SK-N-SH treated with all-trans-retinoic acid at 6 μM for 48 hours (cell line): ENCODE data around the gene GATA5.
"Not testable (repeated sequence)": the region's sequence is repeated elsewhere in the genome, so short reads cannot be mapped to it uniquely, and the experiment has no call there.

Experiments used
- ATAC-seq: fragments of 200-7000 bp; cut with Tn5 transposase; 3 replicates; pipeline ENCODE4 v1.9.1; 2020; ENCODE audit warnings: mild to moderate bottlenecking, moderate library complexity
- BACH2 ChIP-seq: fragments of 250-450 bp; sonication (Bioruptor Pico); IDR thresholded peaks from 2 replicates; pipeline ENCODE4 v1.9.0; 2021; ENCODE audit warnings: mild to moderate bottlenecking, borderline replicate concordance
- CSDC2 ChIP-seq: fragments of 250-450 bp; sonication (Bioruptor Pico); IDR thresholded peaks from 2 replicates; pipeline ENCODE4 v1.5.0; 2020; ENCODE audit warnings: mild to moderate bottlenecking, moderate library complexity
- GLIS3 ChIP-seq: fragments of 250-450 bp; sonication (Bioruptor Pico); IDR thresholded peaks from 2 replicates; pipeline ENCODE4 v1.5.0; 2020; ENCODE audit warnings: mild to moderate bottlenecking, moderate library complexity
- ISL1 ChIP-seq: fragments of 250-450 bp; sonication (Bioruptor Pico); IDR thresholded peaks from 2 replicates; pipeline ENCODE4 v2.1.2; 2022; ENCODE audit warnings: mild to moderate bottlenecking, moderate library complexity
- OSR1 ChIP-seq: fragments of 250-450 bp; sonication (Bioruptor Pico); IDR thresholded peaks from 2 replicates; pipeline ENCODE4 v1.8.0; 2022; ENCODE audit warnings: moderate library complexity, mild to moderate bottlenecking, inconsistent platforms
- PPARA ChIP-seq: fragments of 250-450 bp; sonication (Bioruptor Pico); IDR thresholded peaks from 2 replicates; pipeline ENCODE4 v1.5.0; 2020; ENCODE audit warnings: mild to moderate bottlenecking, borderline replicate concordance
- RARB ChIP-seq: fragments of 250-450 bp; sonication (Bioruptor Pico); IDR thresholded peaks from 2 replicates; pipeline ENCODE4 v1.8.0; 2021; ENCODE audit warnings: mild to moderate bottlenecking, moderate library complexity
- TCF4 ChIP-seq: fragments of 250-450 bp; sonication (Bioruptor Pico); IDR thresholded peaks from 2 replicates; pipeline ENCODE4 v1.8.0; 2021; ENCODE audit warnings: mild to moderate bottlenecking, moderate library complexity, borderline replicate concordance
- TOX ChIP-seq: fragments of 250-450 bp; sonication (Bioruptor Pico); IDR thresholded peaks from 2 replicates; pipeline ENCODE4 v1.8.0; 2021; ENCODE audit warnings: mild to moderate bottlenecking, moderate library complexity, borderline replicate concordance
- ZFP3 ChIP-seq: fragments of 250-450 bp; sonication (Bioruptor Pico); IDR thresholded peaks from 2 replicates; pipeline ENCODE4 v1.5.0; 2020; ENCODE audit warnings: mild to moderate bottlenecking, moderate library complexity
- ZFP30 ChIP-seq: fragments of 450-650 bp; formaldehyde crosslinking; IDR thresholded peaks from 2 replicates; pipeline ENCODE4 v1.5.0; 2022; ENCODE audit warnings: mild to moderate bottlenecking, moderate library complexity
- ZNF565 ChIP-seq: fragments of 450-650 bp; formaldehyde crosslinking; conservative IDR thresholded peaks from 2 replicates; pipeline ENCODE4 v1.5.0; 2020; ENCODE audit warnings: low read depth, mild to moderate bottlenecking, moderate library complexity
- ZNF70 ChIP-seq: fragments of 450-650 bp; formaldehyde crosslinking; IDR thresholded peaks from 2 replicates; pipeline ENCODE4 v1.5.0; 2020; ENCODE audit warnings: mild to moderate bottlenecking, moderate library complexity
- ZNF8 ChIP-seq: fragments of 450-650 bp; formaldehyde crosslinking; IDR thresholded peaks from 2 replicates; pipeline ENCODE4 v1.5.0; 2020; ENCODE audit warnings: mild to moderate bottlenecking, moderate library complexity
- TF ChIP-seq, protein P1 (sequence below): fragments of 250-450 bp; sonication (Bioruptor Pico); IDR thresholded peaks from 2 replicates; pipeline ENCODE4 v1.5.0; 2020; ENCODE audit warnings: mild to moderate bottlenecking, moderate library complexity
- TF ChIP-seq, protein P2 (sequence below): fragments of 250-450 bp; sonication (Bioruptor Pico); IDR thresholded peaks from 2 replicates; pipeline ENCODE4 v1.8.0; 2021; ENCODE audit warnings: low read depth, mild to moderate bottlenecking, moderate library complexity, borderline replicate concordance
- TF ChIP-seq, protein P3 (sequence below): fragments of 250-450 bp; sonication (Bioruptor Pico); IDR thresholded peaks from 2 replicates; pipeline ENCODE4 v1.5.1; 2021; ENCODE audit warnings: mild to moderate bottlenecking, moderate library complexity
- TF ChIP-seq, protein P4 (sequence below): fragments of 250-450 bp; sonication (Bioruptor Pico); IDR thresholded peaks from 2 replicates; pipeline ENCODE4 v1.8.0; 2020; ENCODE audit warnings: mild to moderate bottlenecking, moderate library complexity, borderline replicate concordance
- TF ChIP-seq, protein P5 (sequence below): fragments of 250-450 bp; sonication (Bioruptor Pico); IDR thresholded peaks from 2 replicates; pipeline ENCODE4 v1.5.1; 2020; ENCODE audit warnings: low read depth, mild to moderate bottlenecking, moderate library complexity

The GATA5 gene

DNA sequence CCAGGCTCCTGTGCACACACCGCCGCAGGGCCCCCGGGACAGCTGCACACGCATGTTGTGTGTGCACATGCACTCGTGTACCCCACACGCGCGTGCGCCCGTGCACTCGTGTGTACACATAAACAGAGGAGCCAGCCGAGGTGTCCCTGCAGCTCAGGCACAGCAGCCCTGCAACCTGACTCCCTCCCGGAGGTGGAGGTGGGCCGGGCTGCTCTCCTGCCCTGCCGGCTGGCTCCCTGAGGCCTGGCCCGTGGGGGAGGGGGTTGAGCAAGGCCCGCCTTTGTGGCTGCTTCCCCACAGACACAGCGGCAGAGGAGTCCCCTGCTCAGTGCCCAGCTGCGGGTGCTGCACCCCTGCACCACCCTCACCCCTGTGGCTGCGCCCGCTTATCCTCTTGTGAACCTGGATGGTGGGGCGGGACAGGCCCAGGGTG is 49.1 kb downstream of the GATA5 start:
- no peak for ATAC-seq
- TF ChIP-seq GLIS3 (no peak), ZFP30 (CRISPR knock-in tag) (no peak), ZNF8 (CRISPR knock-in tag) (no peak), CSDC2 (CRISPR knock-in tag) (no peak), ZNF70 (CRISPR knock-in tag) (no peak), ZFP3 (CRISPR knock-in tag) (no peak), TOX (CRISPR knock-in tag) (no peak), ZNF565 (CRISPR knock-in tag) (no peak), TCF4 (CRISPR knock-in tag) (no peak), OSR1 (CRISPR knock-in tag) (no peak), RARB (CRISPR knock-in tag) (no peak), BACH2 (CRISPR knock-in tag) (no peak), PPARA (CRISPR knock-in tag) (no peak)
- TF ChIP-seq, protein P1, sequence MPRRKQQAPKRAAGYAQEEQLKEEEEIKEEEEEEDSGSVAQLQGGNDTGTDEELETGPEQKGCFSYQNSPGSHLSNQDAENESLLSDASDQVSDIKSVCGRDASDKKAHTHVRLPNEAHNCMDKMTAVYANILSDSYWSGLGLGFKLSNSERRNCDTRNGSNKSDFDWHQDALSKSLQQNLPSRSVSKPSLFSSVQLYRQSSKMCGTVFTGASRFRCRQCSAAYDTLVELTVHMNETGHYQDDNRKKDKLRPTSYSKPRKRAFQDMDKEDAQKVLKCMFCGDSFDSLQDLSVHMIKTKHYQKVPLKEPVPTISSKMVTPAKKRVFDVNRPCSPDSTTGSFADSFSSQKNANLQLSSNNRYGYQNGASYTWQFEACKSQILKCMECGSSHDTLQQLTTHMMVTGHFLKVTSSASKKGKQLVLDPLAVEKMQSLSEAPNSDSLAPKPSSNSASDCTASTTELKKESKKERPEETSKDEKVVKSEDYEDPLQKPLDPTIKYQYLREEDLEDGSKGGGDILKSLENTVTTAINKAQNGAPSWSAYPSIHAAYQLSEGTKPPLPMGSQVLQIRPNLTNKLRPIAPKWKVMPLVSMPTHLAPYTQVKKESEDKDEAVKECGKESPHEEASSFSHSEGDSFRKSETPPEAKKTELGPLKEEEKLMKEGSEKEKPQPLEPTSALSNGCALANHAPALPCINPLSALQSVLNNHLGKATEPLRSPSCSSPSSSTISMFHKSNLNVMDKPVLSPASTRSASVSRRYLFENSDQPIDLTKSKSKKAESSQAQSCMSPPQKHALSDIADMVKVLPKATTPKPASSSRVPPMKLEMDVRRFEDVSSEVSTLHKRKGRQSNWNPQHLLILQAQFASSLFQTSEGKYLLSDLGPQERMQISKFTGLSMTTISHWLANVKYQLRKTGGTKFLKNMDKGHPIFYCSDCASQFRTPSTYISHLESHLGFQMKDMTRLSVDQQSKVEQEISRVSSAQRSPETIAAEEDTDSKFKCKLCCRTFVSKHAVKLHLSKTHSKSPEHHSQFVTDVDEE (CRISPR knock-in tag), result no peak
- TF ChIP-seq, protein P2, sequence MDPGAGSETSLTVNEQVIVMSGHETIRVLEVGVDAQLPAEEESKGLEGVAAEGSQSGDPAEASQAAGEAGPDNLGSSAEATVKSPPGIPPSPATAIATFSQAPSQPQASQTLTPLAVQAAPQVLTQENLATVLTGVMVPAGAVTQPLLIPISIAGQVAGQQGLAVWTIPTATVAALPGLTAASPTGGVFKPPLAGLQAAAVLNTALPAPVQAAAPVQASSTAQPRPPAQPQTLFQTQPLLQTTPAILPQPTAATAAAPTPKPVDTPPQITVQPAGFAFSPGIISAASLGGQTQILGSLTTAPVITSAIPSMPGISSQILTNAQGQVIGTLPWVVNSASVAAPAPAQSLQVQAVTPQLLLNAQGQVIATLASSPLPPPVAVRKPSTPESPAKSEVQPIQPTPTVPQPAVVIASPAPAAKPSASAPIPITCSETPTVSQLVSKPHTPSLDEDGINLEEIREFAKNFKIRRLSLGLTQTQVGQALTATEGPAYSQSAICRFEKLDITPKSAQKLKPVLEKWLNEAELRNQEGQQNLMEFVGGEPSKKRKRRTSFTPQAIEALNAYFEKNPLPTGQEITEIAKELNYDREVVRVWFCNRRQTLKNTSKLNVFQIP (CRISPR knock-in tag), result no peak
- TF ChIP-seq, protein P3, sequence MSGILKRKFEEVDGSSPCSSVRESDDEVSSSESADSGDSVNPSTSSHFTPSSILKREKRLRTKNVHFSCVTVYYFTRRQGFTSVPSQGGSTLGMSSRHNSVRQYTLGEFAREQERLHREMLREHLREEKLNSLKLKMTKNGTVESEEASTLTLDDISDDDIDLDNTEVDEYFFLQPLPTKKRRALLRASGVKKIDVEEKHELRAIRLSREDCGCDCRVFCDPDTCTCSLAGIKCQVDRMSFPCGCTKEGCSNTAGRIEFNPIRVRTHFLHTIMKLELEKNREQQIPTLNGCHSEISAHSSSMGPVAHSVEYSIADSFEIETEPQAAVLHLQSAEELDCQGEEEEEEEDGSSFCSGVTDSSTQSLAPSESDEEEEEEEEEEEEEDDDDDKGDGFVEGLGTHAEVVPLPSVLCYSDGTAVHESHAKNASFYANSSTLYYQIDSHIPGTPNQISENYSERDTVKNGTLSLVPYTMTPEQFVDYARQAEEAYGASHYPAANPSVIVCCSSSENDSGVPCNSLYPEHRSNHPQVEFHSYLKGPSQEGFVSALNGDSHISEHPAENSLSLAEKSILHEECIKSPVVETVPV, result no peak
- TF ChIP-seq, protein P4, sequence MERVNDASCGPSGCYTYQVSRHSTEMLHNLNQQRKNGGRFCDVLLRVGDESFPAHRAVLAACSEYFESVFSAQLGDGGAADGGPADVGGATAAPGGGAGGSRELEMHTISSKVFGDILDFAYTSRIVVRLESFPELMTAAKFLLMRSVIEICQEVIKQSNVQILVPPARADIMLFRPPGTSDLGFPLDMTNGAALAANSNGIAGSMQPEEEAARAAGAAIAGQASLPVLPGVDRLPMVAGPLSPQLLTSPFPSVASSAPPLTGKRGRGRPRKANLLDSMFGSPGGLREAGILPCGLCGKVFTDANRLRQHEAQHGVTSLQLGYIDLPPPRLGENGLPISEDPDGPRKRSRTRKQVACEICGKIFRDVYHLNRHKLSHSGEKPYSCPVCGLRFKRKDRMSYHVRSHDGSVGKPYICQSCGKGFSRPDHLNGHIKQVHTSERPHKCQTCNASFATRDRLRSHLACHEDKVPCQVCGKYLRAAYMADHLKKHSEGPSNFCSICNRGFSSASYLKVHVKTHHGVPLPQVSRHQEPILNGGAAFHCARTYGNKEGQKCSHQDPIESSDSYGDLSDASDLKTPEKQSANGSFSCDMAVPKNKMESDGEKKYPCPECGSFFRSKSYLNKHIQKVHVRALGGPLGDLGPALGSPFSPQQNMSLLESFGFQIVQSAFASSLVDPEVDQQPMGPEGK, result no peak
- TF ChIP-seq, protein P5, sequence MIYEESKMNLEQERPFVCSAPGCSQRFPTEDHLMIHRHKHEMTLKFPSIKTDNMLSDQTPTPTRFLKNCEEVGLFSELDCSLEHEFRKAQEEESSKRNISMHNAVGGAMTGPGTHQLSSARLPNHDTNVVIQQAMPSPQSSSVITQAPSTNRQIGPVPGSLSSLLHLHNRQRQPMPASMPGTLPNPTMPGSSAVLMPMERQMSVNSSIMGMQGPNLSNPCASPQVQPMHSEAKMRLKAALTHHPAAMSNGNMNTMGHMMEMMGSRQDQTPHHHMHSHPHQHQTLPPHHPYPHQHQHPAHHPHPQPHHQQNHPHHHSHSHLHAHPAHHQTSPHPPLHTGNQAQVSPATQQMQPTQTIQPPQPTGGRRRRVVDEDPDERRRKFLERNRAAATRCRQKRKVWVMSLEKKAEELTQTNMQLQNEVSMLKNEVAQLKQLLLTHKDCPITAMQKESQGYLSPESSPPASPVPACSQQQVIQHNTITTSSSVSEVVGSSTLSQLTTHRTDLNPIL, result no peak

DNA sequence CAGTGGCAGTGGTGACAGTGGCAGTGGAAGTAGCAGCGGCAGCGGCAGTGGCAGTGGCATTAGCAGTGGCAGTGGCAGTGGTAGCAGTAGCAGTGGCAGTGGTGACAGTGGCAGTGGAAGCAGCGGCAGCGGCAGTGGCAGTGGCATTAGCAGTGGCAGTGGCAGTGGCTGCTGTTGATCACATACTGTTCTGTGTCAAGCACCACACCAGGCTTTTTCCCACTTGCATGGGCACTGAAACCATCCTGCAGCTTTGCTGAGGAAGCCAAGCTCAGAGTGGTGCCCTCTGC is 49.8 kb downstream of the GATA5 start:
- not testable (repeated sequence) for ATAC-seq

DNA sequence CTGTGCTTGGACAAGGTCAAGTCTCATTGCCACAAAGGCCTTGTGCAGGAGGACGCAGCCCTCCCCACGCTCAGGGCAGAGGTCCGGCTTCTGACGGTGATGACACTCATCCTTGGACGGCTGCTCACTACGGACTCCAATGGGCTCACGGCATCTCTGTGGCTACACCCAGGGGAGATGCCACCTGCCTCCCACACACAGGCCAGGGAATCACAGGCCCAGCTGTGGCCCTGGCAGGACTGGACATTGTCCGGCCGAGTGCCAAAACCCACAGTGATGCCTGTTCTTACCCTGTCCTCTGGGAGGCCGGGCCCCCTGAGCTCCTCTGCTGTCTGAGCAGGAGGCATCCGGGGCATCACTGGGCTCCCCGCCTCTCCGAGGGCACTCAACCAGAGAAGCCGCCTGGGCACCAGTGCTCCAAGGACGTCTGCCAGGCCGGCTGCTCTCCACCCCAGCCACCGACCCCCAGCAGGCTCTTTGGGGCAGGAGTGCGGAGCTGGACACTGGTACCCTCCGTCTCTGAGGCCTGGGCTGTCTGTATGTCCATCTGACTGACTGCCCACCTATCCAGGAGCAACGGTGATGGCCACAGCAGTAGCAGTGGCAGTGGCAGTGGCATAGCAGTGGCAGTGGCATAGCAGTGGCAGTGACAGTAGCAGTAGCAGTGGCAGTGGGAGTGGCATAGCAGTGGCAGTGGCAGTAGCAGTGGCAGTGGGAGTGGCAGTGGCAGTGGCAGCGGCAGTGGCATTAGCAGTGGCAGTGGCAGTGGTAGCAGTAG is 50.3 kb downstream of the GATA5 start:
- TF ChIP-seq ZNF70 (CRISPR knock-in tag) (no peak), ZFP30 (CRISPR knock-in tag) (no peak), BACH2 (CRISPR knock-in tag) (no peak), ZNF565 (CRISPR knock-in tag) (no peak), ISL1 (CRISPR knock-in tag) (no peak)

More for the DNA sequence above, 50.3 kb downstream of the GATA5 start:
- ATAC-seq, result no peak
